GM12864 (cell line): ENCODE data around the gene EPSTI1.

Experiments
- DNase-seq: peaks from one replicate; pipeline ENCODE4 v3.0.0-alpha.2; 2011; ENCODE audit warnings: low read depth
- H3K4me3 ChIP-seq: 2 replicates; pipeline ENCODE4 v1.5.1; 2011; ENCODE audit warnings: mild to moderate bottlenecking, low read depth, low read length, control low read depth
- TF ChIP-seq, protein P1 (sequence below): IDR thresholded peaks from 2 replicates; pipeline ENCODE4 v1.5.1; 2011; ENCODE audit warnings: low read depth, mild to moderate bottlenecking, moderate library complexity, low read length, control low read depth, inconsistent platforms; ENCODE audit errors: missing control alignments

The EPSTI1 gene

DNA sequence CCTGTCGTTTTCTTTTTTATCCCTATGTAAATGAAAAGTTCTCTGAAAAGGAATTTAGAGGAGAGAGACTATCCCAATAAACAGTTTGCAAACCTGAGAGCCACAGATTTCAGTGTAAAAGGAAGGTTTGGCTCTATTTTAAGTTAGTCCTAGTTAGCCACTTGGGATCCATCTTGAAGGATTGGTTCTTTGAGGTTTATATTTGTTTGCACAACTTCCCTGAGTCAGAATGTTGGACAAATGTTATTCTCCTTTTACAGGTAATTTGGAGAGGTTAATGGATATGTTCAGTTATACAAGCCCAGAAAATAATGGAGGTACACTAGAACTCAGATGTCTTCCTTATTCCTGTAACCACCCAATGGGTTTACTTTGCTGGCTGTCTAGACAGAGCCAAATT lies 28.8 kb upstream of the EPSTI1 start:
- H3K4me3 ChIP-seq = no peak overlapping the region
- TF ChIP-seq, protein P1, sequence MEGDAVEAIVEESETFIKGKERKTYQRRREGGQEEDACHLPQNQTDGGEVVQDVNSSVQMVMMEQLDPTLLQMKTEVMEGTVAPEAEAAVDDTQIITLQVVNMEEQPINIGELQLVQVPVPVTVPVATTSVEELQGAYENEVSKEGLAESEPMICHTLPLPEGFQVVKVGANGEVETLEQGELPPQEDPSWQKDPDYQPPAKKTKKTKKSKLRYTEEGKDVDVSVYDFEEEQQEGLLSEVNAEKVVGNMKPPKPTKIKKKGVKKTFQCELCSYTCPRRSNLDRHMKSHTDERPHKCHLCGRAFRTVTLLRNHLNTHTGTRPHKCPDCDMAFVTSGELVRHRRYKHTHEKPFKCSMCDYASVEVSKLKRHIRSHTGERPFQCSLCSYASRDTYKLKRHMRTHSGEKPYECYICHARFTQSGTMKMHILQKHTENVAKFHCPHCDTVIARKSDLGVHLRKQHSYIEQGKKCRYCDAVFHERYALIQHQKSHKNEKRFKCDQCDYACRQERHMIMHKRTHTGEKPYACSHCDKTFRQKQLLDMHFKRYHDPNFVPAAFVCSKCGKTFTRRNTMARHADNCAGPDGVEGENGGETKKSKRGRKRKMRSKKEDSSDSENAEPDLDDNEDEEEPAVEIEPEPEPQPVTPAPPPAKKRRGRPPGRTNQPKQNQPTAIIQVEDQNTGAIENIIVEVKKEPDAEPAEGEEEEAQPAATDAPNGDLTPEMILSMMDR = no peak
- no peak for DNase-seq

DNA sequence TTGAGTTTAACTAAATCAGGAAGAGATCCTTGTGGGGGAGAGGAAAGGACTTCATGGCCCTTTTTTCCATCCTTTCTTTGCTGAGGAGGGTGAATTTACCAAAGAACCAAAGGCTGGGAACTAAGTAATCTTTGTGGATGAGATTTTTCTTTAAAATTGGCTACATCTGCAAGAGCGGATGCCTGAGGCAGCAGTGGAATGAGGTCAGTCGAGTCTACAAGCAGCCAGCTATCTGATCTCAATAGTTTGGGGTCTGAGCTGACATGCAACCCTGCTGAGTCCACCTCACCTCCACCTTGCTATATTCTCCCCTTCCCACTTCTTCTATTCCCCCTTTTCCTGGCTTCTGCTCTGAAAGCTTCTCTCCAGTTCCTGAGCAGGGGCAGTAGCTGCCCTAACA lies 27.8 kb upstream of the EPSTI1 start:
- TF ChIP-seq, protein P1 = no peak
- H3K4me3 ChIP-seq = no peak overlapping the region
- no peak for DNase-seq

DNA sequence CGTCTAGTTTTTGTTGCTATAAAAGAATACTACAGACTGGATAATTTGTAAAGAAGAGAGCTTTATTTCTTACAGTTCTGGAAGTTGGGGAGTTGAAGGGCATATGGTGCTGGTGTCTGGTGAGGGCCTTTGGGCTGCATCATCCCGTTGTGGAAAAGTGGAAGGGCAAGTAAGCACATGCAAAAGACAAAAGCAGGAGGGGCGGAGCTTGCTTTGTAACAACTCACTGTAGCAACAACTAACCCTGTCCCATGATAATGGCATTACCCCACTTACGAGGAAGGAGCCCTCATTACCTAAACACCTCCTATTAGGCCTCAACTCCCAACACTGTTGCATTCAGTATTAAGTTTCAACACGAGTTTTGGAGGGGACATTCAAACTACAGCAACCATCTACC lies 24.2 kb upstream of the EPSTI1 start:
- no peak overlapping the region for H3K4me3 ChIP-seq
- TF ChIP-seq, protein P1 = no peak
- DNase-seq = no peak

DNA sequence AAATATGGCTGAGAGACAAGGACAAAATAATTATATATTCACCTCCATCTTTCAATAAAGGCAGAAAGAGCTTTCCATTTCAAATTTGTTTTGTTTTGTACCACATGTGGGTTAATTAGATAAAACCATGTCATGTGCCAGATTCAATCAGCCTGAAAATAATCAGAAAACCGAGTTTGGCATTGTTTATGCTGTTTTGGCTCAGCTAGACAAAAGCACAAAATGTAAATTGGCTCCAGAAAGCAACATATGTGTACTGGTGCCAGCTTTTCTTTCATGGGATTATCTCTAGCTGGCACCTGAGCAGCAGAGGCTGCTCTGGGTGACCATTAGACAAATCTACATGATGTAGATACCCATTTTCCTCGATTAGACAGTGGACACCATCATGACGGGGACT lies 22.1 kb upstream of the EPSTI1 start:
- H3K4me3 ChIP-seq = no peak overlapping the region
- DNase-seq = no peak
- TF ChIP-seq, protein P1 = no peak

DNA sequence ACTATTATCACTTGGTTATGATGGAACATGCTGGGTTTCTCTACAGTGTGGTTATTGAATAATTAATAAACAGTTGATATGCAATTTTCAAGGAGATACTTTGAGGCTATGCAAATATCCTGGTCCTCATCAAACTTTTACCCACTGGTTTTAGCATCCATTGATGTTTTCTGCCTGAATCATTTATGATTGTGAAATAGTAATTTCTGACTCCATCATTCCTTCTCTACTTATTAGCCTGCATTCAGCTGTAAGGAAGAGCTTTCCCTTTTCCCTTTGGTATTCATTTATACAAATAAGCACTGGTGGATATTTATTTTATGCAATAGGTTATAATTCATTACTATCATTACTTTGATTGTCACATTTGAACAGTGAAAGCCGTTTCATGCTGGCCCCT lies 17.5 kb upstream of the EPSTI1 start:
- H3K4me3 ChIP-seq = no peak overlapping the region
- no peak for DNase-seq
- TF ChIP-seq, protein P1 = no peak

DNA sequence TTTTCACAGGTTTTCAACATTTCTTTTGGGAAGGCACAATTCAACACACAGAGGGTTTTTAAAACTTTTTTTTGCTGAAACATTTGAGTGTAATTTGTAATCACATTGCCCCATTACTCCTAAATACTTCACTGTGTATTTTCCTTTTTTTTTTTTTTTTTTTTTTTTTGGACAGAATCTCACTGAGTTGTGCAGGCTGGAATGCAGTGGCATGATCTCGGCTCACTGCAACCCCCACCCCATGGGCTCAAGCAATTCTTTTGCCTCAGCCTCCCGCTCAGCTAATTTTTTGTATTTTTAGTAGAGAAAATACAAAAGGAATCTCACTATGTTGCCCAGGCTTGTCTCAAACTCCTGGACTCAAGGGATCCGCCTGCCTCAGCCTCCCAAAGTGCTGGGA lies 16.6 kb upstream of the EPSTI1 start:
- no peak for DNase-seq
- TF ChIP-seq, protein P1 = no peak
- H3K4me3 ChIP-seq = no peak overlapping the region

DNA sequence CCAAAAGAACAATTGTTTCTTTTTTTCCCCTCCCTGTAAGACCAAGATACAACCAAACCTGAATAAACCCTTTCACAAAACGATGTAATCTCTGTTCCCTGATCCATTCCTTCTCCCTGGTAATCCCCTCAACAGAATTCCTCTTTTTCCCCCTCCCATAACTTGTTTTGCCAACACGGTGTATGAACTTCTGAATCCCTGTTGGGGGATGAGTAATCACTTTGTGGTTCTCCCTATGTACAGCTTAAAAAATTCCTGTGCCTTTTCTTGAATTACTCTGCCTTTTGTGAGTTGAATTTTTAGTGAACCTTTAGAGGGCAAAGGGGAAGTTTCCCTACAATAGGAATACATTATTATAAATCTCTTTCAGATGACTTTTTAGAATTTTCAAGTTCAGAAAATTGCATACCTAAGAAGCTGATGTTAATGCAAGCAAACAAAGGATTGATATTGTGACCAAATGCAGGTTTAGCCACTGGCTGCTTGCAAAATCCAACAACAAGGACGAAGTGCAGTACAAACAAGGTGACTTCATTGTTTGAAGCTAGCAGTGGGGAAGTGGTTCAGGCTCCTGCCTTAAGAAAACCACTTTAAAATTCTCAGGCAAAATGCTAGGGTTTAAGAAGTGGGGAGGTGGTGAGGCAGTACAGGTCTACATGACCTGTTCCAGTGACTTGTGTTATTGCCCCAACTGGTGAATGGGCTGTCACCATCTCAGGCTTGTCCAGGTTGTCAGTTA lies 15.0 kb upstream of the EPSTI1 start:
- H3K4me3 ChIP-seq = no peak overlapping the region
- TF ChIP-seq, protein P1 = no peak
- no peak for DNase-seq
